Glutamatergic neuron (in vitro differentiated cells): ENCODE results near the gene LRCH3. TPM values are rescaled to one million over a fixed set of nuclear protein-coding genes. Genes with fewer than 3 reads are reported as not detected.

ENCODE experiments used
- DNase-seq: peaks from one replicate; pipeline ENCODE4 v3.0.0; 2022
- H3K27ac Mint-ChIP-seq: one replicate; pipeline ENCODE4 v1.8.0; 2020; ENCODE audit warnings: mild to moderate bottlenecking, mixed read lengths, inconsistent platforms; ENCODE audit not compliant: unreplicated experiment
- H3K27me3 Mint-ChIP-seq: one replicate; pipeline ENCODE4 v1.8.0; 2020; ENCODE audit warnings: mild to moderate bottlenecking, moderate library complexity, mixed read lengths, inconsistent platforms; ENCODE audit not compliant: unreplicated experiment
- H3K36me3 Mint-ChIP-seq: one replicate; pipeline ENCODE4 v1.8.0; 2020; ENCODE audit warnings: mild to moderate bottlenecking, mixed read lengths, inconsistent platforms; ENCODE audit not compliant: unreplicated experiment
- H3K4me1 Mint-ChIP-seq: one replicate; pipeline ENCODE4 v1.8.0; 2020; ENCODE audit warnings: mild to moderate bottlenecking, low read depth, mixed read lengths, inconsistent platforms; ENCODE audit not compliant: unreplicated experiment
- H3K4me3 Mint-ChIP-seq: one replicate; pipeline ENCODE4 v1.8.0; 2020; ENCODE audit warnings: mild to moderate bottlenecking, mixed read lengths, inconsistent platforms; ENCODE audit not compliant: unreplicated experiment
- H3K9me3 Mint-ChIP-seq: one replicate; pipeline ENCODE4 v1.8.0; 2020; ENCODE audit warnings: mild to moderate bottlenecking, moderate library complexity, mixed read lengths, inconsistent platforms; ENCODE audit not compliant: unreplicated experiment
- total RNA-seq: library from RNA; stranded (reverse); fragmentation: NEBNext Ultra II Directional; extraction: Animal tissue kit (Norgen Biotek cat#: 25700); gene quantifications from one replicate; pipeline ENCODE4 v1.2.1, GENCODE V29; 2021; ENCODE audit not compliant: unreplicated experiment
- TF ChIP-seq, protein P1 (sequence below): fragments of 200-600 bp; sonication (generic); IDR thresholded peaks from one replicate; pipeline ENCODE4 v1.5.0; 2021; ENCODE audit not compliant: partially characterized antibody, unreplicated experiment

Gene LRCH3
- total RNA-seq, 1 donor from 2014 or later: 79.0 TPM

DNA sequence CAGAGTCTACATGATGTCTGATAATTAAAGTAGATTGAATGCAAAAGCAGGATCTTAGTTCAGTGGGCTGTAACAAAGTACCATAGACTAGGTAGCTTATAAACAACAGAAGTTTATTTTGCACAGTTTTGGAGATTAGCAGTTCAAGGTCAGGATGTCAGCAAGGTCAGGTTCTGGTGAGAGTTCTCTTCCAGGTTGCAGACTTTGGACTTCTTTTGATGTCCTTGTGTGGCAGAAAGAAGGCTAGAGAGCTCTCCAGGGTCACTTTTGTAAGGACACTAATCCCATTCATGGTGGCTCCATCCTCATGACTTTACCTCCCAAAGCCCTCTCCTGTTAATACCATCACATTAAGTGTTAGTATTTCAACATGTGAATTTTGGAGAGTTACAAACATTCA is 29.3 kb upstream of the LRCH3 start:
- Mint-ChIP-seq H3K36me3 (no peaks in the 10 kb centered on the region), H3K27ac (no peak overlapping the region), H3K9me3 (no peaks in the 10 kb centered on the region), H3K4me1 (no peaks in the 10 kb centered on the region), H3K27me3 (no peaks in the 10 kb centered on the region), H3K4me3 (no peak overlapping the region)
- no peak for DNase-seq
- TF ChIP-seq, protein P1, sequence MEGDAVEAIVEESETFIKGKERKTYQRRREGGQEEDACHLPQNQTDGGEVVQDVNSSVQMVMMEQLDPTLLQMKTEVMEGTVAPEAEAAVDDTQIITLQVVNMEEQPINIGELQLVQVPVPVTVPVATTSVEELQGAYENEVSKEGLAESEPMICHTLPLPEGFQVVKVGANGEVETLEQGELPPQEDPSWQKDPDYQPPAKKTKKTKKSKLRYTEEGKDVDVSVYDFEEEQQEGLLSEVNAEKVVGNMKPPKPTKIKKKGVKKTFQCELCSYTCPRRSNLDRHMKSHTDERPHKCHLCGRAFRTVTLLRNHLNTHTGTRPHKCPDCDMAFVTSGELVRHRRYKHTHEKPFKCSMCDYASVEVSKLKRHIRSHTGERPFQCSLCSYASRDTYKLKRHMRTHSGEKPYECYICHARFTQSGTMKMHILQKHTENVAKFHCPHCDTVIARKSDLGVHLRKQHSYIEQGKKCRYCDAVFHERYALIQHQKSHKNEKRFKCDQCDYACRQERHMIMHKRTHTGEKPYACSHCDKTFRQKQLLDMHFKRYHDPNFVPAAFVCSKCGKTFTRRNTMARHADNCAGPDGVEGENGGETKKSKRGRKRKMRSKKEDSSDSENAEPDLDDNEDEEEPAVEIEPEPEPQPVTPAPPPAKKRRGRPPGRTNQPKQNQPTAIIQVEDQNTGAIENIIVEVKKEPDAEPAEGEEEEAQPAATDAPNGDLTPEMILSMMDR: no peak

DNA sequence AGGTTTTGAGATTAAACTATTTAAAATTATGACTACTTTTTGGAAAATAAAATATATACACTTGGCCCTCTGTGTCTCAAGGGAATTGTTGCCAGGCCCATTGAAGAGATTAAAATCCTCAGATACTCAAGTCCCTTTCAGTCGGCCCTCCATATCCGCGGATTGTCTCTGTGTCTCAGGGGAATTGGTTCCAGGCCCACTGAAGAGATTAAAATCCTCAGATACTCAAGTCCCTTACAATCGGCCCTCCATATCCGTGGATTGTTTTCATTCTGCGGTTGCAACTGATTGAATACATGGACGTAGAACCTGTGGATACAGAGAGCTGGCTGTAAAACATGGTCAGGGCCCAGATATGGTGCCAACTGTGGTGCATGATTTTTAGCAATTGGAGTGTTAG is 15.7 kb upstream of the LRCH3 start:
- Mint-ChIP-seq H3K4me3 (no peak overlapping the region), H3K27ac (no peak overlapping the region), H3K9me3 (no peaks in the 10 kb centered on the region), H3K27me3 (peaks cover 4% of the 10 kb centered on the region), H3K4me1 (peaks cover 2% of the 10 kb centered on the region), H3K36me3 (no peaks in the 10 kb centered on the region)
- TF ChIP-seq, protein P1: no peak
- DNase-seq: no peak

- Mint-ChIP-seq H3K9me3 (no peaks in the 10 kb centered on the region), H3K36me3 (no peaks in the 10 kb centered on the region), H3K4me3 (no peak overlapping the region), H3K27me3 (peaks cover 5% of the 10 kb centered on the region), H3K27ac (no peak overlapping the region), H3K4me1 (no peaks in the 10 kb centered on the region)
- DNase-seq: no peak
- TF ChIP-seq, protein P1: no peak
Measured at GRCh38 chr3:197782230-197782629, 8.8 kb upstream of the LRCH3 start.

- TF ChIP-seq, protein P1: no peak
- H3K4me1 Mint-ChIP-seq: no peaks in the 10 kb centered on the region
- H3K4me3 Mint-ChIP-seq: no peak overlapping the region
- no peak overlapping the region for H3K27ac Mint-ChIP-seq
- peaks cover 5% of the 10 kb centered on the region for H3K27me3 Mint-ChIP-seq
- DNase-seq: no peak
- no peaks in the 10 kb centered on the region for H3K9me3 Mint-ChIP-seq
- H3K36me3 Mint-ChIP-seq: no peaks in the 10 kb centered on the region
Measured at GRCh38 chr3:197784019-197784585, 7.0 kb upstream of the LRCH3 start.

DNA sequence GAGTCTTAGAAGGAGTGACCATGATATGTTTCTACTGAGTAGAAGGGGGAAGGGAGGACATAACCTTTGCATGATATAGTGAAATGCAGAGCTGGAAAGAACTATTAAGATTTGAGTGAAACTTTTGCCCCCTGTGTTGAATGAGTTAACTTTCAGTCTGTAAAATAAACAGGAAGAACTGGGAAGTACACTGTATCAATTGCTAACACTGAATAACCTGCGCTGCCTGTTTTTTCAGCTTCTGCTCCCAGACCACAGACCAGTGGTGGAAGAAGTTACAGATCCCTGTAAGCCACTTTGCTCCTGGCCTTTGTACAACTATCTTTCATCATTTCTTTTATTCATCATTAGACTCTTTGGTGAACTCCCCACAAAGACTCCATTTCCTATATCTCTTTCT is 3.6 kb upstream of the LRCH3 start:
- H3K27me3 Mint-ChIP-seq: peaks cover 10% of the 10 kb centered on the region
- DNase-seq: no peak
- no peaks in the 10 kb centered on the region for H3K4me1 Mint-ChIP-seq
- no peak overlapping the region for H3K4me3 Mint-ChIP-seq
- H3K9me3 Mint-ChIP-seq: peaks cover 4% of the 10 kb centered on the region
- H3K27ac Mint-ChIP-seq: no peak overlapping the region
- TF ChIP-seq, protein P1: no peak
- no peaks in the 10 kb centered on the region for H3K36me3 Mint-ChIP-seq
